SHP77 (cell line): Measurements from ENCODE around the gene CCDC85B.

Experiments
- DNase-seq, 2 experiments: peaks; one replicate each; lab custom pipeline; 2025; lab: John Stamatoyannopoulos, UW

The CCDC85B gene

DNA sequence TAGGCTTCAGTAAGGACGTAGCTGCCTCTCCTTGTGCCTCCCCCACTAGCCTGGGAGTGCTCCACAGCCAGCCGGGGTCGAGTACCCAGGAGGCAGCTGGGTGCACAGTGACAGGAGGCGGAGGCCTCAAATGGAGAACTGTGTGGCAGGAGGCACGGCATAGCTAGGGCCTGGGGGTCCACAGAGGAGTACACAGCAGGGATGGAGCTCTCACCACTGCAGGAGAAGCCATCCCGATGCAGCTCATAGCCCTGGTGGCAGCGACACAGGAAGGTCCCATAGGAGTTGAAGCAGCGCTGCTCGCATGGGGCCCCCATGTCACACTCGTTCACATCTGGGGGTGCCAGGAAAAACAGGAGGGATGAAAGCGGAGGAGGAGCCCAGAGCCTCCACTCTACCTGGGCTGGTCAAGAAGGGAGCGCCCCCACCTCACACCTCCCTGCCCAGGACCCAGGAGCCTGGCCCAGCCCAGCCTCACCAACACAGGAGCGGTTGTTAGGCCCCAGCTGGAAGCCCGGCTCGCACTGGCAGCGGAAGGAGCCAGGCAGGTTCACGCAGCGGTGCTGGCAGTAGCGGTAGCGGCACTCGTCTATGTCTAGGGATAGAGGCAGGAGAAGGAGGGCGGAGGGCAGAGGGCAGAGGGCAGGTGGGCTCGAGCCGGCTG lies 20.7 kb upstream of the CCDC85B start:
- DNase-seq, result no peak

DNA sequence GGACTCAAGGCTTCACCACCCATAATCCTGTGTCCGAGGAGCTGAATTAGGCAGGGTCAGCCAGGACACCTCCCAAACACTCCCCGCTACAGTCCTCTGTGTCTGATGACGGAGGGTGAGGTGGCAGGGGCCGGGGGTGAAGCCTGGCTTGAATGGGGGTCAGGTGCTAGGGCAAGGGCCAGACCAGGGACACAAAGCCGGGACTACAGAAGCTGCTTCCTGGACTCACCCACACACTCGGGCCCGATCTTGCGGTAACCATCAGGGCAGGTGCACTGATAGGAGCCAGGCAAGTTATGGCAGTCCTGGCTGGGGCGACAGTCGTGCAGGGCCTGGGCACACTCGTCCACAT lies 20.2 kb upstream of the CCDC85B start:
- no peak for DNase-seq

DNA sequence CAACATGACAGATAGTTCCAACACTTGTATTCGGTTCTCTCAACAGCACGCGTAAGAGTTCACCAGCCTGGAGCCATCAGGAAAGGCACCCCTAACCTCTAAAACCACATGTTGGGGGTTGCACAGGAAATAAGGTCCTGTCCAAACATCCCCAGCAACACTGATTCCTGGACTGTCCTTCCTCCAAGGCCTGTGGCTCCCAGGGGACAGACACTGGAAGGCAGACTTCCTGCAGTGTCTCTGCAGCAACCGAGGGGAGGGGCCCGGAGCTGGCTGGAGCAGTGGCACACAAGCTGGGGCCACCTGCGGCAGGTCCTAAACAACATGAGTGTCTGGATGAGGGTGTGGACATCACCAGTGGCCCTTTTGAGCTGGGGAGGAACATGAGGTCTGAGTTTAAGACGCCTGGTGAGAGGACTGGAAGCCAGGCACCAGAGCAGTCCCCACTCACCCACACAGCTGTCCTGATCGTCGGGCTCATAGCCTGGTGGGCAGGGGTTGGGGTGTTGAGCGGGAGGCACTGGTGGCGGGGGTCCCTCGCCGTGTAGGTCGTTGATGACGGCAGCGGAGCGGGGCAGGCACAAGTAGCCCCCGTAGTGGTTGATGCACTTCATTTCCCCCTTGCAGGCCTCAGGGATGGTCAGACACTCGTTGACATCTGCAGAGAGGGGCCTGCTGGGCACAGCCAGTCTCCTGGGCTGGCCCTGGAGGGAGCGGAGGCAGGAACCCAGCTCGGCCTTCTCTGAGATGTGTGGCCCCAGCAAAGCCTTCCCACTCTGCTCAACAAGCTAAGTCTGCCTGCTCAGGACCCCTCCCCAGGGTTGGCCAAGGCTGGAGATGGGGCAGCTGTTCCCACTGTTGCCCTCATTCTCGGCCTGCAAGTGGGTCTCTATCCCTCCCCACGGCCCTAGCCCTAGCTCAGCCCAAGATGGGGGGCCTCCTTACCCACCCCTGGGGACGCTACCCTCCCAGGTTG lies 19.5 kb upstream of the CCDC85B start:
- DNase-seq, result peak in 1 of 2 experiments; percentile 45

DNA sequence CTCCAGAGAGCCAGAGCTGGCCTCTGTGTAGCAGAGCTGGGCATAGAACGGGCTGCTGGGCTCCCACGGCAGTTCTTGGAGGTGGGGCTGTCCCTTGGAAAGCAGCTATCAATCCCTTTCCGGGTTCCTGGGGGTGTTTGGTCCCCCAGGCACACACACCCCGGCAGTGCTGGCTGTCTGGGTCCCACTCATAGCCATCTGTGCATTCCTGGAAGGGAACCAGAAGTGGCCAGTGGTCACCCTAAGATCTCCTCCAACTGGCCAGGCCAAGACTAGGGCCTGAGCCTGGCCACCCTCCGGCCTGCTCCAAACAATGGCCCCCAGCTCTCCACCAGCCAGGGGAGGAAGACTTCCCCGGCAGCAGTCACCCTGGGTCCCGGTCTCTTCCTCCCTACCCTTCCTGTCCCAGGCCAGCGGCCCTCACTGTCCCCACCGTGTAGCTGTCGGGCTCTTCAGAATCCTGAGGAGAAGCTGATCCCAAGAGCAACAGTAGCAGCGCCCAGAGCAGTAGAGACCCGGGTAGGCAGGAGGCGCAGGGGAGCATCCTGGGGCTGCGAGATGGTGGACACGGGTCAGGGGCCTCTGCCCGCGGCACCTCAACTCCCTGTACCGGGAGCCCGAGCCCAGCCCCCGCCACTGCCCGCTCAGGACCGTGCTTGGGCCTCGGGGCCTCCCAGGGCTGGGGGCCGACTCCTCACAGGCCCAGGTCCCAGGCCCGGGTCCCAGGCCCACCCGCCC lies 18.5 kb upstream of the CCDC85B start:
- no peak for DNase-seq

DNA sequence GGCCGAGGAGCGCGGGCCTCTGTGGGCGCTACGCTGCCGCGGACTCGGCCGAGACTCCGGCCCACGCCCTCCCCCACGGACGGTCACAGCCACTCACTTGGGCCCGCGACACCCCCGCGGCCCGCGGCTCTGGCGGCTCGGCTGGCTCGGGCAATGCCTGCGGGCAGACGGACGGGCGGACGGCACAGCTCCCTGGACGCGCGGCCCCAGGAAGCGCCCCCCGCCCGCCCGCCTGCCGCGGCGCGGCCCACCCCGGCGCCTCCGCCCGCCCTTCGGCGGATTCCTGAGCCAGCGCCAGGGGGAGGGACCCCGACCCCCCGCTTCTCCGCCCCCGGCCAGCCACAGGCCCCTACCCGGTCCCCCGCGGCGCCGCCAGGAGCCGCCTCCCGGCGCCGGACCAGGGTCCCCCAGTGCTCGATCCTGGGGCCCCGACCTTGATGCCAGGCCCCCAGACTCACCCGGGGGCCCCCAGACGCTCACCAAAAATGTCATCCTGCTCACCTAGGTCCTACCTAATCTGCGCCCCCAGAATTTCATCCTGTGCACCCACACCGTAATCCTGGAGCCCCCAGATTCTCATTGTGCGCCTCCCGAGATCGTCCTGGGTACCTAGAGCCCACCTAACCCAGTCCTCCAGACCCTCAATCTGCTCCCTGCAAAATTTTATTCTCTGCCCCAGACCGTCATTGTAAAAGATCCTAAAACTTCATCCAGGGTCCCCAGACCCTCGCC lies 17.7 kb upstream of the CCDC85B start, which contains the start of gene EFEMP2:
Gene EFEMP2, minus strand, starts transcription at position 215 of the 732 bp plus-strand sequence. CDS start 446 bp downstream, outside the sequence.
- no peak for DNase-seq

DNA sequence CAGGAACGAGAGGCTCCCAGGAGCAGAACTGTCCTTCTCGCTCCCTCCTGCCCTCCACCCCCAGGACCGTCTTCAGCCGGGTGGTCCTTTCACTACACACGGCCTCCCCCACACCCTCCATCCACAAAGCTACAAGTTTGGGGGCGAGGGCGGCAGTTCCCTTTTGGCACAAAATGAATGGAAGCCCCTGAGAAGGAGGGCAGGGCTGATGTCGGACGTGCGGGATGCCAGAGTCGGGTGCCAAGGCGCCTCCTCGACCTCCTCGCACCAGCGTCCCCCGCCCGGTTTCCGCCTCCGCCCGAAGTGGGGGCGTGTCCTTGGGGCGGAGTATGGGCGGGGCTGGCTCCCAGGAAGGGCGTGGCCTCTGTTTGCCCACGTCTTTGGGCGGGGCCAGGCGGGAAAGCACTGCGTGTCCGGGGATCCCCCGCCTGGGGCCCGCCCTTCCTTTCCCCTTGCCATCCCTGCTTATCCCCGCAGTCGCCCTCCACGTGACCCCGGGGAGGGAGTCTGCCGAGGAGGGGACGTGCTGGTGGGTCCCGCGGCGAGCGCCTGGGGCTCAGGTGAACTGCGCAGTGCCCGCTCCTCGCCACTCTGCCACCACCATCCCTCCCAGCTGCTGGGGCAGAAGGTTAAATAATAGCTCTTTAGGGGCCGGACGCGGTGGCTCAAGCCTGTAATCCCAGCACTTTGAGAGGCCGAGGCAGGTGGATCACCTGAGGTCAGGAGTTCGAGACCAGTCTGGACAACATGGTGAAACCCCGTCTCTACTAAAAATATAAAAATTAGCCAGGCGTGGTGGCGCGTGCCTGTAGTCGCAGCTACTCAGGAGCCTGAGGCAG lies 16.9 kb upstream of the CCDC85B start:
- DNase-seq, result peak; percentile 88 to 92

DNA sequence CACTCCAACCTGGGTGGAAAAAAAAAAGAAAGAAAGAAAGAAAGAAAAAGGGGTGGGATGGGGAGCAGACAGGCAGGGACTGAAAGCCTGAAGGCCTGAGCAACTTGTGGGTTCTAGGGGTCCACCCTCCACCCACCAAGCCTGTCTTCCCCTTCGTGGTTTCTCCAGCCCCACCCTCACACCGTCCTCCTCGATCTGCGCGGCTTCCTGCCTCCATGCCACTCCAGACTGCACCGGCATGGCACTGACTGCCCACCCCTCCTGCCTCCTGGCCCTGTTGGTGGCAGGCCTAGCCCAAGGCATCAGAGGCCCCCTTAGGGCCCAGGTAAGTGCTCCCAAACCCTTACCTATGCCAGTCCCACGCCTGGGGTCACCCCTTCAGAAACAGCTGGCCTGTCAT lies 10.9 kb upstream of the CCDC85B start, which contains the start of gene CTSW:
Gene CTSW, plus strand, starts transcription at position 221 of the 400 bp plus-strand sequence. Its CDS starts 18 bp downstream, at position 239.
- no peak for DNase-seq

DNA sequence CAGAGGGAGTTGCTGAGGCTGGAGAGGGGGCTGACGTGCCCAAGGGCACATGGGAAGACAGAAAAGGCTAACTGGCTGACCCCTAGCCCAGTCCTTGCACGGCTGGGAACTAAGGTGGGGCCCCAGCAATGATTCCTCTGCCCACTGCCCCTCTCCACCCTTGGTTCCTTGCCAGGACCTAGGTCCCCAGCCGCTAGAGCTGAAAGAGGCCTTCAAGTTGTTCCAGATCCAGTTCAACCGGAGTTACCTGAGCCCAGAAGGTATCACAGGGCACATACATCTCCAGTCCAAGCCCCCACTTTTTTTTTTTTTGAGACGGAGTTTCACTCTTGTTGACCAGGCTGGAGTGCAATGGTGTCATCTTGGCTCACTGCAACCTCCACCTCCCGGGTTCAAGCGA lies 10.4 kb upstream of the CCDC85B start:
- DNase-seq, result no peak

DNA sequence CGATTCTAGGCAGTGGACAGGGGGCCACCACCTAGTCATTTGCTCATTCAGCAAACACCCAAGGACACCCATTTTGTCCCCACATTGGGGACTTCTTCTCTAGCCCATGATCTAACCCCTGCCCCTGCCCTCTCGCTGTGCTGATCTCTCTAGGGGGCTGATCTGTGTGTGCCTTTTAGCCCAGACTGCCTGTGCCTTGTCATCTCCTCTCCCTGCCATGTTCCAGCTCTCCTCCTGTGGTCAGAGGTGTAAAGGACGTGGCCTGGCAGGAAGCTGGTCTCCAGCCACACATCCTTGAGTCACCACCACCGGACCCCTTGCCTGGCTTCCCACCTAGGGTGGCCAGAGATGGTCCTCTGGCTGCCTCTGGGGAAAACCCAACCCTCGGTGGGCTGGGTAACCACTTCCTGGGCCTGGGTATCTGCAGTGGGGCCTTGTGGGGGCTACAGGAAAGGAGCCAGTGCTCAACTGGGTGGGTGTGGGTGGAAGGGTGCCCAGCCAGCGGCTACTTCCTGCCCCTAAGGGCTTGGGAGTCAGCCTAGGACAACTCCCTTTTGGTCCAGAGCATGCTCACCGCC lies 9.5 kb upstream of the CCDC85B start:
- DNase-seq, result no peak

DNA sequence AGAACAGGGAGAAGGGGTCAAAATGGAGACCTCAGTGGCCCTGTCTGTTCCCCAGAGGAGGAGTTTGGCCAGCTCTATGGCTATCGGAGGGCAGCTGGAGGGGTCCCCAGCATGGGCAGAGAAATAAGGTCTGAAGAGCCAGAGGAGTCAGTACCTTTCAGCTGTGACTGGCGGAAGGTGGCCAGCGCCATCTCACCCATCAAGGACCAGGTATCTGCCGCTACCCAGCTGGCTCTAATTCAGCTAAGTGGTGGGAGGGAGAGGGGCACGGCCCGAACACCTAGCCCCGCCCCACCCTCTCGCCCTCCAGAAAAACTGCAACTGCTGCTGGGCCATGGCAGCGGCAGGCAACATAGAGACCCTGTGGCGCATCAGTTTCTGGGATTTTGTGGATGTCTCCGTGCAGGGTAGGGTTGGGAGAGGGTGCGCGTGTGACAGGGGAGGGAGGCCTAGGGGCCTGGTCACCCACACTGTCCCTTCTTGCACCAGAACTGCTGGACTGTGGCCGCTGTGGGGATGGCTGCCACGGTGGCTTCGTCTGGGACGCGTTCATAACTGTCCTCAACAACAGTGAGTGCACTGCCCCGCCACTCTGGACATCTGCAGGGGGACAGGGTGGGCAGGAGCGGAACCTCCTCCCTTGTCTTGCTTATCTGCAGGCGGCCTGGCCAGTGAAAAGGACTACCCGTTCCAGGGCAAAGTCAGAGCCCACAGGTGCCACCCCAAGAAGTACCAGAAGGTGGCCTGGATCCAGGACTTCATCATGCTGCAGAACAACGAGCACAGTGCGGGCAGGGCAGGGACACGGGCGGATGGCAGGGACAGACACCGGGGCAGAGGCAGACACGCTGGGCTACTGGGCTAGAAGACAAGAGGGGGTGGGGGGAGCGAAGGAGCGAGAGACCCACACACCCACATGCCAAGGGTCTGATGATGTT lies 8.1 kb upstream of the CCDC85B start:
- no peak for DNase-seq

DNA sequence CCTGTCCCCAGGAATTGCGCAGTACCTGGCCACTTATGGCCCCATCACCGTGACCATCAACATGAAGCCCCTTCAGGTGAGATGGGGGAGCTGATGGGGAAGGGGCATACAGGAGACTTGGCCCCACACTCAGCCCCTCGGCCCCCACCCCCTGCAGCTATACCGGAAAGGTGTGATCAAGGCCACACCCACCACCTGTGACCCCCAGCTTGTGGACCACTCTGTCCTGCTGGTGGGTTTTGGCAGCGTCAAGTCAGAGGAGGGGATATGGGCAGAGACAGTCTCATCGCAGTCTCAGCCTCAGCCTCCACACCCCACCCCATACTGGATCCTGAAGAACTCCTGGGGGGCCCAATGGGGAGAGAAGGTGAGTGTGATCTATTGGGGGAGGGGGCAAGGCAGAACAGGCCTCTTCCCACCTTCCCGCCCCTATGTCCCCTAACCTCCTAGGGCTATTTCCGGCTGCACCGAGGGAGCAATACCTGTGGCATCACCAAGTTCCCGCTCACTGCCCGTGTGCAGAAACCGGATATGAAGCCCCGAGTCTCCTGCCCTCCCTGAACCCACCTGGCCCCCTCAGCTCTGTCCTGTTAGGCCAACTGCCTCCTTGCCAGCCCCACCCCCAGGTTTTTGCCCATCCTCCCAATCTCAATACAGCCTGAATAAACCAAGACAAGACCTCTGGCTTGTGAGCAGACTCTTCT lies 7.3 kb upstream of the CCDC85B start:
- no peak for DNase-seq

DNA sequence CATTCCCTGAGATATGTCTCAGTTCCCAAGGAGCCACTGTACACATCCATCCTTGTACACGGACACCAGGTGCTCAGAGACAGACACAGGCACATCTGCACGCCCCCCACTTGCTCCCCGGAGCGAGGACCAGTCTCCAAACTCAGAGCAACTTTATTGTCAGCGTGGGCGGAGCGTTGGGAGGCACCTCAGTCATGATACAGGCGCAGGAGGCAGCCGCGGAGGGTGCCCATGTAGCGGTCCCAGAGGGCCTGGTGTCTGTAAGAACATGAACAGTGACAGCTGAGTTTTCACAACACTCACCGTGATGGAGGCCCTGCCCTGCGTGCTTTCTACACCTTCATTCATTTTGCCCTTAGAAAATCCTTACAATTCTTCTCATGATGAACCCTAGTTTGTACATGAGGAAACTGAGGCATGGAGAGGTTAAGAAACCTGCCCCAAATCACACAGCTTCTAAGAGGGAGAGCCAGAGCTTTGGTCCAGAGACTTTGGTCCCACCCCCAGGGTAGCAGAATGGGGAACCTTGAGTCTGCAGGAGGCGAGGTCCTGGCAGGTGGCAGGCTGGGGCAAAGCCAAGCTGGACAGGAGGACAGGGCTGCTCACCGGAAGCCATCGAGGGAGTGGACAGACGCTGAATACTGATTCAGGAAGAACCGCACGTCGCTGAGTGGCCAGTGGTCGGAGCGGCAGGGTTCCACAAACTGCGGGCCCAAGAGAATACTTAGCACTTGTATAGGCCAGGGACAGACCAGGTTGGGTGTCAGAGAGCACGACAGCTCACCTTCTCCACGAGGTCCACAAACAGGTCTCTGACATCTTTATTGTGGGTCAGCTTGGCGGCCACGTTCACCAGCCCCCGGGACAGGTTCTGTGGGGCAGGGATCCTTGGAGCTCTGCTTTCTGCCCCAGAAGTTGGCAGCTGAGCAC lies 6.4 kb upstream of the CCDC85B start:
- DNase-seq, result no peak

DNA sequence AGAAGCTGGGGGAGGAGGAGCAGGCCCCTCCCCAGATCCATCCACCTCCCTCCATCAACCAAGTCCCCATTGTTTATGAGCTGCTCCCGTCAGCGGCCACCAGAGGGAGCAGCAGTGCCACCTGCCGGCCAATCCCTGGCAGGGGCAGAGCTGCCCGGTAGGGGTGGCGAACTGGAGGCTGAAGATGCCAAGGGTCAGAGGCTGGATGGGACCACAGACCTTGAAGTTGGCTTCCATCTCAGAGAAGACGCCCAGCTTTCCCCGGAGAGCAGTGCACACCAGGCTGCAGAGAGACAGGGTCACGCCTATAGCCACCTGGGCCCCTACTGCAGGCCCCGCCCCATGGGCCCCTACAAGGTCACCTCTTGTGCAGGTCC lies 5.8 kb upstream of the CCDC85B start:
- DNase-seq, result peak; percentile 57 to 64

DNA sequence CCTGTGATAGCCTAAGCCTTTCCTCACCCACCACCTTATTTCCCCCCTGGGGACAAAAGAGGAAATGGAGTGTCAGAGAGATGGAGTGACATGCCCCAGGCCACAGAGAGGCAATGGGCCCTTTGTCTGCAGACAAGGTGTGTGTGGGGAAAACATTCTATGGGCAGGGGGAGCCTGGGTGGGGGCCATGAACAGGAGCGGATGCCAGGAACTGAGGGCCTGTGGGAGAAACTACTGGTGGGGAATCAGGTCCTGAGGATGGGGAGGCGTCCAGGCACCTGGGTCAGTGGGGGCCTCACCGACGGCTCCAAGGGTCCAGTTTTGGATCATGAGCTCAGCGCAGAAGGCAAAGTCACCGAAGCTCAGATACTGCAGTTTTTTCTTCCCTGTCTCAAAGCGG lies 5.2 kb upstream of the CCDC85B start:
- no peak for DNase-seq

DNA sequence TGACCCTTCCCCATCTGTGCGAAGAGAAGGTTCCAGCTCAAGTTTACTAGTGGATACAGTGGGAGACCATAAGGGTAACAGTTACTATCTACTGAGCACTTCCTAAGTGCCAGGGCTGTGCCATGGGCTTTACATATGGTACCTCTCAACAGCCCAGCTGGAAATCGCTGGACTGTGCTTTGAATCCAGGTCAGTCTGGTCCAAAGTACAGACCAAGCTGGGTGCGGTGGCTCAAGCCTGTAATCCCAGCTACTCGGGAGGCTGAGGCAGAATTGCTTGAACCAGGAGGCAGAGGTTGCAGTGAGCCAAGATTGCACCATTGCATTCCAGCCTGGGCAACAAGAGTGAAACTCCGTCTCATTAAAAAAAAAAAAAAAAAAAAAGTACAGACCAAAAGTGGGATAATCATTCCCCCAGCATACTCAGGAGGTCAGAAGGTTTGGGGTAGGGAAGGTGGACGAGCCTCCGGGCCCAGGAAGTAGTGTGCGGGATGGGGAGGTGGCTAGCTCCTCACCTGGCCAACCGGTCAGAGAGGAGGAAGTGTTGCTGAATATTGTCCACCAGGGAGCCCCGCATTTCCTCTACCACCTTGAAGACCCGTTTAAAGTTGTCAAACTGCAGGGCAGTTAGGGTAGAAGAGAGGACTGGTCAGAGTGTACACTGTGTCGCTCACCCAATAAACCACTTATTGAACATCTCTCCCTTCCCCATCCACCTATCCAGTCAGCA lies 4.5 kb upstream of the CCDC85B start:
- no peak for DNase-seq

DNA sequence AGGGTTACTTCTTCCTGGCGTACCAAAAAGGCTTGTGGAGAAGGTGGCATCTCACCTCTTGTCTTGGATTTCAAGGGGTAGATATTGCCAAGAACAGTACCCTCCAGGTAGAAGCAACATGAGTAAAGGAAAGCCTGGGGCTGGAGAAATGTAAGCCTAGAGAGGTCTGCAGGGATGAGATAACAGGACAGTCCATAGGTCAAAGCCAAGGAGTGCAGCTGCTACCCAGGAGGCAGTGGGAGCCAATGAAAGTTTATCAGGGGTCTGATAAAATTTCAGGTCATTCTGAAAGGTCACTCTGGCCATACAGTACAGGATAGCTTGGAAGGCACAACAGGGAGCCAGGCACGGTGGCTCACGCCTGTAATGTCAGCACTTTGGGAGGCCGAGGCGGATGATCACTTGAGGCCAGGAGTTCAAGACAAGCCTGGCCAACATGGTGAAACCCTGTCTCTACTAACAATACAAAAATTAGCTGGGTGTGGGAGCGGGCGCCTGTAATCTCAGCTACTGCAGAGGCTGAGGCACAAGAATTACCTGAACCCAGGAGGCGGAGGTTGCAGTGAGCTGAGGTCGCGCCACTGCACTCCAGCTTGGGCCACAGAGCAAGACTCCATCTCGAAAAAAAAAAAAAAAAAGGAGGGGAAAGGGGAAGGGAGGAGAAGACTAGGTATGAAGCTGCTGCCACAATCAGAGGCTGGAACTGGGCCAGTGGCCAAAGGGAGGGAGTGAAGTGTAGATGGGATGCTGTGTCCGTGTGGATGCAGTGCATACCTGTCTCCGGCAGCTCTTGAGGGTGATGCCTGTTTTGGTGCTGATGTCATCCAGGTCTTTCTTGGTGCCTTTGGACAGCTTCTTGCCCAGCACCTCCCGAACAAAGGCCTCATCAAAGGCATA lies 3.4 kb upstream of the CCDC85B start:
- no peak for DNase-seq
